Activated naive CD8-positive, alpha-beta T cell treated with anti-CD3 and anti-CD28 coated beads, Interleukin-2, amount 50 U/mL, for 24 hours (primary cell): ENCODE data around the gene POLR3A.
"Not testable (repeated sequence)": the region's sequence is repeated elsewhere in the genome, so short reads cannot be mapped to it uniquely, and the experiment has no call there.

Experiments used
- ATAC-seq: fragments of 150-1000 bp; cut with Tn5 transposase; one replicate; pipeline ENCODE4 v1.10.0; 2021
- DNase-seq: peaks from one replicate; pipeline ENCODE4 v3.0.0; 2021
- H3K27ac Mint-ChIP-seq: one replicate; pipeline ENCODE4 v1.8.0; 2021; ENCODE audit warnings: mild to moderate bottlenecking, mixed read lengths
- H3K27me3 Mint-ChIP-seq: one replicate; pipeline ENCODE4 v1.8.0; 2021; ENCODE audit warnings: mixed read lengths
- H3K36me3 Mint-ChIP-seq: one replicate; pipeline ENCODE4 v1.8.0; 2021; ENCODE audit warnings: low read depth, mixed read lengths
- H3K4me1 Mint-ChIP-seq: one replicate; pipeline ENCODE4 v1.8.0; 2021; ENCODE audit warnings: mixed read lengths
- H3K4me3 Mint-ChIP-seq: one replicate; pipeline ENCODE4 v1.8.0; 2021; ENCODE audit warnings: mild to moderate bottlenecking, moderate library complexity, mixed read lengths
- H3K9me3 Mint-ChIP-seq: one replicate; pipeline ENCODE4 v1.8.0; 2021; ENCODE audit warnings: mixed read lengths

Gene POLR3A

GRCh38 chr10:78015546-78015945, 13.8 kb downstream of the POLR3A start:
- Mint-ChIP-seq H3K4me3 (no peak overlapping the region), H3K9me3 (no peaks in the 10 kb centered on the region), H3K36me3 (peaks cover 59% of the 10 kb centered on the region), H3K27me3 (no peaks in the 10 kb centered on the region), H3K27ac (no peak overlapping the region), H3K4me1 (no peaks in the 10 kb centered on the region)
- ATAC-seq (no peak), DNase-seq (no peak)

GRCh38 chr10:78013564-78013963, 15.8 kb downstream of the POLR3A start:
- Mint-ChIP-seq H3K4me3 (no peak overlapping the region), H3K9me3 (no peaks in the 10 kb centered on the region)
- no peak for ATAC-seq

GRCh38 chr10:78011065-78011464, 18.2 kb downstream of the POLR3A start:
- Mint-ChIP-seq H3K4me1 (no peaks in the 10 kb centered on the region), H3K4me3 (no peak overlapping the region), H3K27ac (no peak overlapping the region), H3K27me3 (no peaks in the 10 kb centered on the region), H3K36me3 (peaks cover 67% of the 10 kb centered on the region), H3K9me3 (no peaks in the 10 kb centered on the region)
- no peak for DNase-seq
- ATAC-seq, result no peak

More at GRCh38 chr10:78013564-78013963, 15.8 kb downstream of the POLR3A start:
- Mint-ChIP-seq H3K36me3 (peaks cover 63% of the 10 kb centered on the region), H3K27me3 (no peaks in the 10 kb centered on the region), H3K4me1 (no peaks in the 10 kb centered on the region), H3K27ac (no peak overlapping the region)
- DNase-seq, result no peak

- ATAC-seq (no peak), DNase-seq (no peak)
- no peaks in the 10 kb centered on the region for H3K9me3 Mint-ChIP-seq
- H3K4me1 Mint-ChIP-seq, result no peaks in the 10 kb centered on the region
- peaks cover 70% of the 10 kb centered on the region for H3K36me3 Mint-ChIP-seq
- no peaks in the 10 kb centered on the region for H3K27me3 Mint-ChIP-seq
- H3K27ac Mint-ChIP-seq, result no peak overlapping the region
- H3K4me3 Mint-ChIP-seq, result no peak overlapping the region
These were observed 19.0 kb downstream of the POLR3A start for GRCh38 chr10:78010278-78010677.

- Mint-ChIP-seq H3K36me3 (peaks cover 70% of the 10 kb centered on the region), H3K27me3 (no peaks in the 10 kb centered on the region), H3K4me1 (no peaks in the 10 kb centered on the region), H3K4me3 (no peak overlapping the region), H3K9me3 (no peaks in the 10 kb centered on the region), H3K27ac (no peak overlapping the region)
- DNase-seq, result no peak
- no peak for ATAC-seq
These were observed 19.7 kb downstream of the POLR3A start for GRCh38 chr10:78009662-78010061.

- Mint-ChIP-seq H3K27me3 (no peaks in the 10 kb centered on the region), H3K4me1 (no peaks in the 10 kb centered on the region), H3K27ac (no peak overlapping the region), H3K4me3 (no peak overlapping the region), H3K36me3 (peaks cover 75% of the 10 kb centered on the region), H3K9me3 (no peaks in the 10 kb centered on the region)
- ATAC-seq (no peak), DNase-seq (no peak)
These were observed 22.1 kb downstream of the POLR3A start for GRCh38 chr10:78007172-78007571.

- no peaks in the 10 kb centered on the region for H3K27me3 Mint-ChIP-seq
These were observed 24.9 kb downstream of the POLR3A start for GRCh38 chr10:78004215-78005026.

GRCh38 chr10:78002541-78003288, 26.6 kb downstream of the POLR3A start:
- Mint-ChIP-seq H3K27me3 (no peaks in the 10 kb centered on the region), H3K4me1 (no peaks in the 10 kb centered on the region), H3K4me3 (no peak overlapping the region), H3K36me3 (peaks cover 71% of the 10 kb centered on the region), H3K9me3 (no peaks in the 10 kb centered on the region), H3K27ac (no peak overlapping the region)
- ATAC-seq, result no peak
- no peak for DNase-seq

More at GRCh38 chr10:78004215-78005026, 24.9 kb downstream of the POLR3A start:
- no peak overlapping the region for H3K4me3 Mint-ChIP-seq
- H3K36me3 Mint-ChIP-seq, result peaks cover 70% of the 10 kb centered on the region
- DNase-seq, result no peak
- ATAC-seq, result no peak
- no peaks in the 10 kb centered on the region for H3K9me3 Mint-ChIP-seq
- H3K27ac Mint-ChIP-seq, result no peak overlapping the region
- no peaks in the 10 kb centered on the region for H3K4me1 Mint-ChIP-seq

GRCh38 chr10:78000956-78001472, 28.3 kb downstream of the POLR3A start:
- peaks cover 66% of the 10 kb centered on the region for H3K36me3 Mint-ChIP-seq
- DNase-seq (no peak), ATAC-seq (no peak)
- peak overlapping the region; percentile 6 for H3K27ac Mint-ChIP-seq
- H3K4me3 Mint-ChIP-seq, result no peak overlapping the region
- H3K4me1 Mint-ChIP-seq, result no peaks in the 10 kb centered on the region
- H3K9me3 Mint-ChIP-seq, result no peaks in the 10 kb centered on the region
- H3K27me3 Mint-ChIP-seq, result no peaks in the 10 kb centered on the region

GRCh38 chr10:78000206-78000605, 29.1 kb downstream of the POLR3A start:
- Mint-ChIP-seq H3K36me3 (peaks cover 61% of the 10 kb centered on the region), H3K27ac (no peak overlapping the region), H3K27me3 (no peaks in the 10 kb centered on the region), H3K4me1 (no peaks in the 10 kb centered on the region), H3K9me3 (no peaks in the 10 kb centered on the region), H3K4me3 (no peak overlapping the region)
- no peak for DNase-seq
- no peak for ATAC-seq

GRCh38 chr10:77998780-77999179, 30.5 kb downstream of the POLR3A start:
- peaks cover 55% of the 10 kb centered on the region for H3K36me3 Mint-ChIP-seq
- H3K4me1 Mint-ChIP-seq, DNase-seq, H3K4me3 Mint-ChIP-seq, H3K9me3 Mint-ChIP-seq, H3K27me3 Mint-ChIP-seq, H3K27ac Mint-ChIP-seq, ATAC-seq: not testable (repeated sequence)

- Mint-ChIP-seq H3K9me3 (no peaks in the 10 kb centered on the region), H3K27ac (no peak overlapping the region), H3K27me3 (no peaks in the 10 kb centered on the region), H3K4me3 (no peak overlapping the region), H3K4me1 (no peaks in the 10 kb centered on the region), H3K36me3 (peaks cover 42% of the 10 kb centered on the region)
- ATAC-seq (no peak), DNase-seq (no peak)
These were observed 35.7 kb downstream of the POLR3A start for GRCh38 chr10:77993620-77994019.

GRCh38 chr10:77989081-77989724, 40.1 kb downstream of the POLR3A start:
- Mint-ChIP-seq H3K4me1 (no peaks in the 10 kb centered on the region), H3K27me3 (no peaks in the 10 kb centered on the region), H3K4me3 (no peak overlapping the region), H3K36me3 (peaks cover 61% of the 10 kb centered on the region), H3K9me3 (no peaks in the 10 kb centered on the region), H3K27ac (no peak overlapping the region)
- DNase-seq, result no peak
- ATAC-seq, result no peak

- Mint-ChIP-seq H3K4me3 (no peak overlapping the region), H3K4me1 (no peaks in the 10 kb centered on the region), H3K9me3 (no peaks in the 10 kb centered on the region), H3K27ac (no peak overlapping the region), H3K27me3 (no peaks in the 10 kb centered on the region), H3K36me3 (peaks cover 61% of the 10 kb centered on the region)
- no peak for DNase-seq
- ATAC-seq, result no peak
These were observed 41.6 kb downstream of the POLR3A start for GRCh38 chr10:77987671-77988255.
